Measurements from ENCODE around the gene PIK3C2G.

DNA sequence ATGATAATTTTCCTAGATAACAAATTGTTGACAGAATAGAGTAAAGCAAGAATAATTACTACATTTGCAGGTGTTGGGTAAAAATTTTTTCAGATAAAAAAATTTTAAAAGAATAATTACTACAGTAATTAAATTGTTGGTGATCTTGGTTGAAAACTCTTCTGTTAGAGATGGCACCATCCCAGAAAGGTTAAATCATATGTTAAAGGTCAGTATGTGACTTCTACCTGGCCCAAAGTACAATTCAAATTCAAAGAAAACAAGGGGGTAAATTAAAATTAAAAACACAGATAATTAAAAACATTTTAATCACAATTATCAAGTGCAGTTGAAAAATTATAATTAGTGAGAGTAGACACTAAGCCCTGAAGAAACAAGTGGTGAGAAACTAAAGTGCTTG lies 18.1 kb upstream of the PIK3C2G start:
- TF ChIP-seq, protein P1, sequence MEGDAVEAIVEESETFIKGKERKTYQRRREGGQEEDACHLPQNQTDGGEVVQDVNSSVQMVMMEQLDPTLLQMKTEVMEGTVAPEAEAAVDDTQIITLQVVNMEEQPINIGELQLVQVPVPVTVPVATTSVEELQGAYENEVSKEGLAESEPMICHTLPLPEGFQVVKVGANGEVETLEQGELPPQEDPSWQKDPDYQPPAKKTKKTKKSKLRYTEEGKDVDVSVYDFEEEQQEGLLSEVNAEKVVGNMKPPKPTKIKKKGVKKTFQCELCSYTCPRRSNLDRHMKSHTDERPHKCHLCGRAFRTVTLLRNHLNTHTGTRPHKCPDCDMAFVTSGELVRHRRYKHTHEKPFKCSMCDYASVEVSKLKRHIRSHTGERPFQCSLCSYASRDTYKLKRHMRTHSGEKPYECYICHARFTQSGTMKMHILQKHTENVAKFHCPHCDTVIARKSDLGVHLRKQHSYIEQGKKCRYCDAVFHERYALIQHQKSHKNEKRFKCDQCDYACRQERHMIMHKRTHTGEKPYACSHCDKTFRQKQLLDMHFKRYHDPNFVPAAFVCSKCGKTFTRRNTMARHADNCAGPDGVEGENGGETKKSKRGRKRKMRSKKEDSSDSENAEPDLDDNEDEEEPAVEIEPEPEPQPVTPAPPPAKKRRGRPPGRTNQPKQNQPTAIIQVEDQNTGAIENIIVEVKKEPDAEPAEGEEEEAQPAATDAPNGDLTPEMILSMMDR (conservative IDR thresholded peaks at IDR 0.05; ENCODE audit: low read length): no peak
- no peak for TF ChIP-seq EZH2phosphoT487 (IDR thresholded peaks at IDR 0.05; ENCODE audit: borderline replicate concordance, low read depth, low read length)
